AG04449 (cell line): ENCODE data around the gene YY2.

Source experiments
- CTCF ChIA-PET: fragments of 350-600 bp; formaldehyde crosslinking; extraction: SDS; loops from one replicate; lab custom pipeline; 2021; ENCODE audit warnings: antibody characterized with exemption; lab: Yijun Ruan, JAX
- POLR2A ChIA-PET: fragments of 400-600, 350-600 bp; formaldehyde crosslinking; extraction: SDS; loops from one replicate; lab custom pipeline; 2020; ENCODE audit warnings: antibody characterized with exemption, inconsistent platforms; lab: Yijun Ruan, JAX
- DNase-seq: peaks from one replicate; pipeline ENCODE4 v3.0.0-alpha.2; 2010; ENCODE audit warnings: low read depth, low spot score
- H3K4me3 ChIP-seq: 2 replicates; pipeline ENCODE4 v1.5.1; 2011; ENCODE audit warnings: low read depth, mild to moderate bottlenecking, control low read depth, low read length
- TF ChIP-seq, protein P1 (sequence below): IDR thresholded peaks from one replicate; pipeline ENCODE4 v1.5.1; 2011; ENCODE audit warnings: mild to moderate bottlenecking, moderate library complexity, low read length, control low read depth, inconsistent platforms; ENCODE audit not compliant: insufficient read depth; ENCODE audit errors: missing control alignments

Gene YY2

DNA sequence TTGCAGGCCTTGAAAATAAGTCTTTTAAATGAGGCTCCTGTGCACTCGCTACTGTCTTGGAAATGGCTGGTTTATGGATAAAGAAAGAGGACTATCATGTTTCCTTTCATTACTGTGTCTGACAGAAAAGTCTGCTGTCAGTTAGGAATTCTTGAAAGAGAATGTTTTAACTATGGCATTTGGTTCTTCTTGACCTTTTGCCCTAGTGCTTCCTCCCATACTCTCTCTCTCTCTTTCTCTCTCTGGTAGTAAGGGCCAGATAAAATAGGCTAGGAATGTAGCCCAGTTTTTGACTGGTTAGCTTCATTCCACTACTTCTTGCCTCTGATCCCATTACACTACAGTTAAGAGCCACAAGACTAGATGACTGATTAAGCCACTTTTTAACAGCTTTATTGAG lies 29.8 kb downstream of the YY2 start:
- no peak overlapping the region for H3K4me3 ChIP-seq
- TF ChIP-seq, protein P1, sequence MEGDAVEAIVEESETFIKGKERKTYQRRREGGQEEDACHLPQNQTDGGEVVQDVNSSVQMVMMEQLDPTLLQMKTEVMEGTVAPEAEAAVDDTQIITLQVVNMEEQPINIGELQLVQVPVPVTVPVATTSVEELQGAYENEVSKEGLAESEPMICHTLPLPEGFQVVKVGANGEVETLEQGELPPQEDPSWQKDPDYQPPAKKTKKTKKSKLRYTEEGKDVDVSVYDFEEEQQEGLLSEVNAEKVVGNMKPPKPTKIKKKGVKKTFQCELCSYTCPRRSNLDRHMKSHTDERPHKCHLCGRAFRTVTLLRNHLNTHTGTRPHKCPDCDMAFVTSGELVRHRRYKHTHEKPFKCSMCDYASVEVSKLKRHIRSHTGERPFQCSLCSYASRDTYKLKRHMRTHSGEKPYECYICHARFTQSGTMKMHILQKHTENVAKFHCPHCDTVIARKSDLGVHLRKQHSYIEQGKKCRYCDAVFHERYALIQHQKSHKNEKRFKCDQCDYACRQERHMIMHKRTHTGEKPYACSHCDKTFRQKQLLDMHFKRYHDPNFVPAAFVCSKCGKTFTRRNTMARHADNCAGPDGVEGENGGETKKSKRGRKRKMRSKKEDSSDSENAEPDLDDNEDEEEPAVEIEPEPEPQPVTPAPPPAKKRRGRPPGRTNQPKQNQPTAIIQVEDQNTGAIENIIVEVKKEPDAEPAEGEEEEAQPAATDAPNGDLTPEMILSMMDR = no peak
- POLR2A ChIA-PET = no interaction called here
- CTCF ChIA-PET = no interaction called here
- DNase-seq = no peak

DNA sequence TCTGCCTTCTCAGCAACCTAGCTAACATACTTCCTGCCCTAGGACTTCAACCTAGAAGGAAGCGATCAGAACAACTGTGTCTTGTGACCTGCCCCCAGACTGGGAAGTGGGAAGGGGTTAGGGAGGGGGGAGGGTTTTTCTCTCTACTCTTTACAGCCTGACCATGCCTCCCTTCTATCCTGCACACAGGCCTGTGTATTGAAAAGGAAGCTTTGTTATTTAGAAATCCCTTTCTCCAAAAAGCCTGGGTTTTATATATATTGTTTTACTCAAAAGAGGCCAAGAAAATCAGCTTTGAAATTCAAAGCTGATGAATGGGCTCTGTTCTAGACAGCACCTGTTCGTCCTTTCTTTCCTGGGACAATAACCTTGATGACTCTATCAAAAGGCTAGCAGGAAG lies 49.5 kb downstream of the YY2 start:
- TF ChIP-seq, protein P1 = no peak
- no peak for DNase-seq
- POLR2A ChIA-PET = no interaction called here
- CTCF ChIA-PET = no interaction called here
- no peak overlapping the region for H3K4me3 ChIP-seq

DNA sequence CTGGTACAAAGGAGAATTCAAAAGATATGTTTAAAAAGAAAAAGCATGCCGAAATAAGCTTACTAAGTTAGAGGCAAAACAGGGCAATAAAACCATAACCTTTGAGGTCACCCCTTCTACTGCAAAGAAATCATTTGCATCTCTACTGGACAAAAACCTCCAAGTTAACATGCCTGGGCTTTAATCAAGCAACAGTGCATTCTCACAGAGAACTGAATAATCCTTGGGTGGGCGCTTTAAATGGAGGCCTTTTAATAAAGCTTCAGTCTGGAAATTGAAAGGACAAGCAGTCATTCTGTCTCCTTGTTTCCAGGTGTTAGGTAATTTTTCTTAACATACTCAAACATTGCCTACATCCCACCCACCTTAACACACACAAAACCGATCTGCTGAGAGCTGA lies 50.2 kb downstream of the YY2 start:
- no peak overlapping the region for H3K4me3 ChIP-seq
- ChIA-PET POLR2A (interaction anchor here (0.5 kb wide), 1 partner anchor 1877 kb away, joined by 3 read pairs; the partner anchor contains the start of gene SAT1), CTCF (no interaction called here)
- TF ChIP-seq, protein P1 = no peak
- DNase-seq = no peak

DNA sequence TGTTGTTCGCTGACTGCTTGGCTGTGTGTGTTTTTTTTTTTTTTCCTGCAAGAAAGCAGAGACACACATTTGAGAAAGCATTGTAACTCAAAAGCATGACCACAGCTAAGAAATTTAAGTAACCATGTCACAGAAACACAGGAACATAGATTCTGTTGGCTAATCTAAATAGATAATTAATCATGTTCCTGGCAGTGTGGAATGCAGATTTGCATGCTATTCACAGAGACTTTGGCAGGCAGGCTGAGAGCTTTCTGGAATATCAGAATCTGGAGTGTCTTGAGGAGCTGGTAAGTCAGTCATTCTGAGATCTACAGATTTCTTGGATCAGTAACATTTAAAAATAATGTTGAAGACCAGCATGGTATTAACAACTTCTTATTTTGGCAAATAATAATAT lies 51.5 kb downstream of the YY2 start:
- no peak for DNase-seq
- CTCF ChIA-PET = no interaction called here
- H3K4me3 ChIP-seq = no peak overlapping the region
- POLR2A ChIA-PET = no interaction called here
- TF ChIP-seq, protein P1 = no peak
